Activated CD4-positive, alpha-beta memory T cell treated with anti-CD3 and anti-CD28 coated beads for 36 hours (primary cell): ENCODE measurements around the gene PAPSS1. TPM values are rescaled to one million over a fixed set of nuclear protein-coding genes. Genes with fewer than 3 reads are reported as not detected.

Source experiments
- CTCF ChIA-PET: fragments of 350-600 bp; sonication (Branson Sonifier 250); formaldehyde crosslinking; loops from one replicate; lab custom pipeline; 2021; ENCODE audit warnings: antibody characterized with exemption, inconsistent platforms; lab: Charles Lee
- POLR2A ChIA-PET: fragments of 350-600 bp; sonication (Branson Sonifier 250); formaldehyde crosslinking; loops from one replicate; lab custom pipeline; 2021; ENCODE audit warnings: antibody characterized with exemption; lab: Charles Lee
- DNase-seq: peaks from one replicate; pipeline ENCODE4 v3.0.0-alpha.2; 2020
- H3K27ac Mint-ChIP-seq: one replicate; pipeline ENCODE4 v1.8.0; 2021; ENCODE audit warnings: mixed read lengths
- H3K27me3 Mint-ChIP-seq: one replicate; pipeline ENCODE4 v1.8.0; 2021; ENCODE audit warnings: mixed read lengths
- H3K36me3 Mint-ChIP-seq: one replicate; pipeline ENCODE4 v1.8.0; 2021; ENCODE audit warnings: mixed read lengths
- H3K4me1 Mint-ChIP-seq: one replicate; pipeline ENCODE4 v1.8.0; 2021; ENCODE audit warnings: low read depth, mixed read lengths
- H3K4me3 Mint-ChIP-seq: one replicate; pipeline ENCODE4 v1.8.0; 2021; ENCODE audit warnings: mild to moderate bottlenecking, mixed read lengths
- H3K9me3 Mint-ChIP-seq: one replicate; pipeline ENCODE4 v1.8.0; 2021; ENCODE audit warnings: mixed read lengths
- intact Hi-C: fragments of 100-400 bp; cut with micrococcal nuclease; formaldehyde crosslinking; loops from one replicate; pipeline ENCODE4 v1.15.1; 2023
- total RNA-seq, 2 experiments: library from RNA; stranded (reverse); gene quantifications; one replicate each; pipeline ENCODE4 v1.2.3, GENCODE V29; 2021

The PAPSS1 gene
- total RNA-seq, 2 experiments from 2014 or later = 33.0 to 34.9 TPM

DNA sequence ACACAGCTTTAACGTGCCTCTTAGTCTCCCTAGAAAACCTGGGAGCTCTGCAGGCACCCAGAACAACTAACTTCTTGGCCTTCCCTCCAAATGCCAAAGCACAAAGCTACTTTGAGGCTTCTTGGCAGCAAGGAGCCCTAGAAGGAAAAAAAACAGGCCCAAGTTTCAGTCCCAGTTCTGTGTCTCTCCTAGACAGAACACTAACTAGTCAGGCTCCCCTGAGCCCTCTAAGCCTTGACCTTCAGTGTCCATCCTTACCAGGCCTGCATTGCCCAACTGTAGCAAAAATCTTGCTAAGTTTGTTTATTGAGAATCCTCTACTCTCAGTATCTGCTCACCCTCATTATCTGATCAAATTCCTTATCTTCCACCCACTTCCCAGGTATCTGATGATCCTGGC is 79.2 kb downstream of the PAPSS1 start:
- Mint-ChIP-seq H3K36me3 (peaks cover 16% of the 10 kb centered on the region), H3K9me3 (no peaks in the 10 kb centered on the region), H3K27me3 (no peaks in the 10 kb centered on the region), H3K4me1 (no peaks in the 10 kb centered on the region), H3K27ac (no peak overlapping the region), H3K4me3 (no peak overlapping the region)
- ChIA-PET POLR2A (no interaction called here), CTCF (no interaction called here)
- no peak for DNase-seq
- intact Hi-C loops = no loop called here

DNA sequence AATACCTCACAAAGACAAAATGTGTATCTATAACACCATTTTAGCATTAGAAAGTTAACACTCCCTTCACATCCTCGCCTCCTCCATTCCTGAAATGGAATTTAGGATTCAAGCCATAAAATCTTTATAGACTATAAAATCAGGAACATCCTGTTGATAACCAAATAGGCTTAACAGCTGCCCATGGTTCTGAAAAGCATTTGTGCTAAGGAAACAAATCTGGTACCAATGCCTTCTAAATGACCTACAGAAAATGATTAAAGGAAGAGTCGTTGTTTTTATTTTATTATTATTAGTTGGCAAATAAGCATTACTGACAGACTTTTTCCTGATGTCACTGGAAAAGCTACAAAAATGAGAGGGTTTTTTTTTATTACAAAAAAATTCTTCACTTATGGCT is 79.8 kb downstream of the PAPSS1 start:
- intact Hi-C loops = no loop called here
- Mint-ChIP-seq H3K27me3 (no peaks in the 10 kb centered on the region), H3K9me3 (no peaks in the 10 kb centered on the region), H3K4me1 (no peaks in the 10 kb centered on the region), H3K4me3 (no peak overlapping the region), H3K27ac (no peak overlapping the region), H3K36me3 (peaks cover 13% of the 10 kb centered on the region)
- no peak for DNase-seq
- POLR2A ChIA-PET = no interaction called here
- CTCF ChIA-PET = no interaction called here

DNA sequence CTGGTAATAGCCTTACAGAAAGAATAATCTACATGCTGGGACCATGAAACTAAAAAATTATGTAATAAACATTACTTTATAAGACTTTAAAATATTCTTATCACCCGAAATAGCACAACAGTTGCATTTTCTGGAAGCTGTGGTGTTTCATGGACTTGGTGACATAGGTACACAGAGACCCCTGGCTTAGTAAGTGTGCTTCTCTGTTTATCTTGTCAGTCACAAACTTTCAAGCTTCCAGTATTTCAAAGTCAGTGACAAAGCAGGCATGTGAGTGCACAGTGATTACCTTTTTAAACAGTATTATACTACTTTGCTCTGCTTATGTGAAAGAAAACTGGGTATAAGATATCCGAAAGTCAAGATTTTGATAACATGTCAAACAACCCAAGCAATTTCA is 84.3 kb downstream of the PAPSS1 start:
- ChIA-PET CTCF (no interaction called here), POLR2A (no interaction called here)
- DNase-seq = no peak
- intact Hi-C loops = no loop called here
- Mint-ChIP-seq H3K27ac (no peak overlapping the region), H3K27me3 (no peaks in the 10 kb centered on the region), H3K4me3 (no peak overlapping the region), H3K9me3 (no peaks in the 10 kb centered on the region), H3K36me3 (peaks cover 4% of the 10 kb centered on the region), H3K4me1 (no peaks in the 10 kb centered on the region)

DNA sequence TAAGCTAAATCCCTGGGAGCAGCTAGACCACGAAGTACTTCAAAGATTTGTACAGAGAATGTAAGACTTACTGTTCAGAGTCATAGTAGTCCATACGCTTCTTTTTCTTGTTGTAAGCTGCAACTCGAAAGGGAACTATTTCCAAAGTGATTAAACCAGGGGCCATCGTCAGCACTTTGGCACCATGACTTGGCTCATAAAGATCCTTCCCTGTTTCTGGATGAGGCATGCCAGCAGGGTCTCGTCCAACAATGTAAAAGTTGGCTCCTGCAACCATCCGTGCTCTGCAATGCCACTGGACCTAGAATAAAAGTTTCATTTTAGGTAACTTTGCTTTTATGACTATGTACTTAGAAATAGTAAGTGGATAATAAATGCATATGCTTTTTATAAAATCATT is 88.5 kb downstream of the PAPSS1 start:
- Mint-ChIP-seq H3K27me3 (no peaks in the 10 kb centered on the region), H3K9me3 (no peaks in the 10 kb centered on the region), H3K36me3 (peaks cover 19% of the 10 kb centered on the region), H3K4me1 (no peaks in the 10 kb centered on the region), H3K27ac (no peak overlapping the region), H3K4me3 (no peak overlapping the region)
- CTCF ChIA-PET = no interaction called here
- POLR2A ChIA-PET = no interaction called here
- DNase-seq = no peak
- intact Hi-C loops = no loop called here

DNA sequence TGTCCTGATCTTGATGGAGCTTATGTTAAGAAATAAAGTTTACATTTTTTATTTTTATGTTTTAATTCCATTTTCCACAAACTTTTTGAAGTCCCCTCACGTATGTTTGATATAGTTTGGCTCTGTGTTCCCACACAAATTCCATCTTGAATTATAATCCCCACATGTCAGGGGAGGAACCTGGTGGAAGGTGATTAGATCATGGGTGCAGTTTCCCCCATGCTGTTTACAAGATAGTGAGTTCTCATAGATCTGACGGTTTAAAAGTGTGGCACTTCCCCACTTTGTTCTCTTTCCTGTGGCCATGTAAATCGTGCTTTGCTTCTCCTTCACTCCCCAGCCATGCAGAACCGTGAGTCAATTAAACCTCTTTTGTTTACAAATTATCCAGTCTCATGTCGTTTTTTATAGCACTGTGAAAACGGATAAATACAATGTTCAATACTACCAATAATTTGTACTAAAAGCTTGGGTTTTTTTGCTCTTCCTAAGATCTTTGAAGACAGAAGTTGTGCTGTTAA is 89.8 kb downstream of the PAPSS1 start:
- peaks cover 18% of the 10 kb centered on the region for H3K36me3 Mint-ChIP-seq
- H3K4me3 Mint-ChIP-seq = no peak overlapping the region
- no peaks in the 10 kb centered on the region for H3K9me3 Mint-ChIP-seq

DNA sequence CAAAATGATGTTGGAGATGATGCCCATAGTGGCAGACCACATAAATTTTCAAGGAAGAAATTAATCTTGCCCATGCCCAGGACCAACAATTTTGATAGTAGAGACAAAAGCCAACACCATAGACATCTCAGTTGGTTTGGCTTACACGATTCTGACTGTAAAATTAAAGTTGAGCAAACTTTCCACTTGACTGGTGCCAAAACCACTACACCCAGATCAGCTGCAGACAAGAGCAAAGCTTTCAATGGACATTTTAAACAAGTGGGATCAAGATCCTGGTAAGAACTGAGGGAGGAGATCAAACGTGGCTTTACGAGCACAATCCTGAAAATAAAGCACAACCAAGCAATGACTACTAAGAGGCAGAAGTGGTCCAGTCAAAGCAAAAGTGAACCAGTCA is 90.7 kb downstream of the PAPSS1 start:
- CTCF ChIA-PET = no interaction called here
- intact Hi-C loops = no loop called here
- no peak overlapping the region for H3K4me3 Mint-ChIP-seq

More for the DNA sequence above, 89.8 kb downstream of the PAPSS1 start:
- H3K27ac Mint-ChIP-seq = no peak overlapping the region
- POLR2A ChIA-PET = no interaction called here
- intact Hi-C loops = no loop called here
- no peaks in the 10 kb centered on the region for H3K4me1 Mint-ChIP-seq
- H3K27me3 Mint-ChIP-seq = no peaks in the 10 kb centered on the region
- DNase-seq = no peak
- CTCF ChIA-PET = no interaction called here

DNA sequence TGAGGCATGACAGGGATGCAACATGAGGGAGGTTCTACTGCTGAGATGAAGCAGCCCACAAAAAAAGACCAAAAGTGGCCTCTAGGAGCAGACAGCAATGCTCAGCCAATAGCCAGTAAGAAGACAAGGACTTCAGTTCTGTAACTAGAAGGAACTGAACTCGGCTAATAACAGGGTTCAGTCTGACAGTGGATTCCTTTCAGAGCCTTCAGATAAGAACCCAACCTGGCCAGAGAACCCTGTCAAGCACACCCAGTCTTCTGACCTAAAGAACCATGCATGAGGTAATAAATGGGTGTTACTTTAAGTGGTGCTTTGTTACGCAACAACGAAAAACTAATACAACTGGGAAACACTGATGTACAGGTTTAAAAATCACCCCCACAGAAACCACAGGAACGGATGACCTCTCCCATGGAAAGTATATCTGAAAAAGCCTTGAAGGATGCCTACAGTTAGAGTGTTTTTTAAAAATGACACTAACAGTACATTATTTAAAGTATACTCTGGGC is 94.6 kb downstream of the PAPSS1 start:
- no peak for DNase-seq
- peaks cover 38% of the 10 kb centered on the region for H3K36me3 Mint-ChIP-seq
- intact Hi-C loops = no loop called here
- no peak overlapping the region for H3K4me3 Mint-ChIP-seq
- ChIA-PET POLR2A (no interaction called here), CTCF (no interaction called here)
- H3K27me3 Mint-ChIP-seq = no peaks in the 10 kb centered on the region
- no peak overlapping the region for H3K27ac Mint-ChIP-seq
- H3K9me3 Mint-ChIP-seq = peaks cover 13% of the 10 kb centered on the region
- H3K4me1 Mint-ChIP-seq = no peaks in the 10 kb centered on the region

More for the DNA sequence above, 90.7 kb downstream of the PAPSS1 start:
- Mint-ChIP-seq H3K4me1 (no peaks in the 10 kb centered on the region), H3K27me3 (no peaks in the 10 kb centered on the region), H3K9me3 (no peaks in the 10 kb centered on the region), H3K27ac (no peak overlapping the region), H3K36me3 (peaks cover 25% of the 10 kb centered on the region)
- DNase-seq = no peak
- POLR2A ChIA-PET = no interaction called here

DNA sequence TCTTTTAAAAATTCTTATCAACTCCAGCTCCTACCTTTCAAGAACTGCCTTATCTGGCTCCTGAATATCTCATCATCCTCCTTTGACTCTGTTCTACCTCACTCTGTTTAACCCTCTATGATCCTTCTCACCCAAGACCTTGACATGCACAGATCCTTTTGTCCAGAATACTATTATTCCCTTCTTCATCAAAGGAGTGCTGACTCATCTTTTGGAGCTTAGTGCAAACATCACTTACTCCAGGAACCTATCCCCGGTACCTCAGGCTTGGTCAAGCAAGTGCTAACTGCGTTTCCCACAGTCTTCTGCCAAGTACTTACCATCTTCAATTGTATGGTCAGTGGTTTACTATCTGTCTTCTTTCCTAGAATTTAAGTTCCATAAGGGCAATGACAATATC is 96.0 kb downstream of the PAPSS1 start:
- Mint-ChIP-seq H3K9me3 (peaks cover 13% of the 10 kb centered on the region), H3K36me3 (peaks cover 30% of the 10 kb centered on the region), H3K4me1 (no peaks in the 10 kb centered on the region), H3K27me3 (no peaks in the 10 kb centered on the region), H3K27ac (no peak overlapping the region), H3K4me3 (no peak overlapping the region)
- intact Hi-C loops = no loop called here
- POLR2A ChIA-PET = no interaction called here
- CTCF ChIA-PET = no interaction called here
- DNase-seq = no peak

DNA sequence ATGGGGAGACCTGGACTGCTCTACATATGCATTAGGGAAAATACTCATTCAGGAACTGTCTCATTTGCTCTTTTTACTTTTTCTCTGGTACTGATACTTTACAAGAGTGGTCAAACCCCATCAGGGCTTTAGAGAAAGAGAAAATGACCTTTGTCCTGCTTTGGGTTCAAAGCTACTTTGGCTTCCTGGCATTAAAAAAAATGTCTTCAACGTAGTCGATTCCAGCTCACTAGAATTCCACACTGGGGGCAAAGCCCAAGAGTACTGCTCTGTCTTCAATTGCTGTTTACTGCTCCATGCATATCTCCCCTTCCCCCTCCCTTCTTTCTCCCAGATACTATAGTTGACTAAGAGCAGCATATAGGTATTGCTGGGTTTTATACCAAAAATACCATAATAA is 98.0 kb downstream of the PAPSS1 start:
- no peak for DNase-seq
- H3K27ac Mint-ChIP-seq = no peak overlapping the region
- no peaks in the 10 kb centered on the region for H3K27me3 Mint-ChIP-seq
- H3K36me3 Mint-ChIP-seq = peaks cover 32% of the 10 kb centered on the region
- H3K4me1 Mint-ChIP-seq = no peaks in the 10 kb centered on the region
- no peak overlapping the region for H3K4me3 Mint-ChIP-seq
- ChIA-PET POLR2A (no interaction called here), CTCF (no interaction called here)
- intact Hi-C loops = no loop called here
- H3K9me3 Mint-ChIP-seq = peaks cover 13% of the 10 kb centered on the region

DNA sequence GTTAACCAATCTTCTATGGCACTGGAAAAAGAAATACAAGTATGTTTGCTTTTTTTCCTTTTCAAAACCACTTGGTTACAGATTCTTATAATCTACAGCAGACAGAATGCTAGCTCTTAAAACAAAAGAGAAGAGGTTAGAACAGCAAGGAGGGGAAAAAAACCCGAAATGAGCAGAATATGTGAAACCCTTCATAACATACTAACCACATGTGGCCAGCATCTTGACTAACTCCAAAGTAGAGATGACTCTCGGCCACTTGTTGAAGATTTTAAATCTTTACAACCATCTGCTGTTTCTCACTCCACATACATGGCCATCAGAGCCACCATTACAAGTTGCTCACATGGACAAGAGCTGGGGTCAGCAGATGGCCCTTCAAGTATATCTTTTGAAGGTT is 100.3 kb downstream of the PAPSS1 start:
- Mint-ChIP-seq H3K27ac (no peak overlapping the region), H3K4me1 (no peaks in the 10 kb centered on the region), H3K9me3 (peaks cover 13% of the 10 kb centered on the region), H3K36me3 (peaks cover 37% of the 10 kb centered on the region), H3K4me3 (no peak overlapping the region), H3K27me3 (no peaks in the 10 kb centered on the region)
- CTCF ChIA-PET = no interaction called here
- intact Hi-C loops = no loop called here
- POLR2A ChIA-PET = no interaction called here
- no peak for DNase-seq

DNA sequence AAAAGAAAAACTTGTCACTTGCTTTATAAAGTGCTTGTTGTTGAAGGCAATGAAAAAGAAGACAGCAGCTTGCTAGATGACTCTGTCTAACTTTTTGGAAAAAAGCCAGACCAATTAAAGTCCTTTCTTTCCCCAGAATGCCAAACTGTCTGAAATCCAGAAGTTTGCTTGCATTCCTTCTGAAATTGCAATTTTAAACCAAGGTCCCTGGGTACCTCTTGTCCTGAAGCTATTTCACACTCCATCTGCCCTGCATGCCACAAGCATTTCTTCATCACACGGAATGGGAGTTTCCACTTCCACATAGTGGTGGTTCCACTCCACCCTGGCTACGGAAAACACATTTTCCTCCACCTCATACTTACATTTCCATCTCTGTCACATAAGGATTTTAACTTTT is 101.0 kb downstream of the PAPSS1 start:
- H3K4me3 Mint-ChIP-seq = no peak overlapping the region
- ChIA-PET POLR2A (no interaction called here), CTCF (no interaction called here)
- H3K27ac Mint-ChIP-seq = no peak overlapping the region
- no peak for DNase-seq
- H3K4me1 Mint-ChIP-seq = no peaks in the 10 kb centered on the region
- intact Hi-C loops = no loop called here
- H3K9me3 Mint-ChIP-seq = peaks cover 12% of the 10 kb centered on the region
- H3K36me3 Mint-ChIP-seq = peaks cover 36% of the 10 kb centered on the region
- H3K27me3 Mint-ChIP-seq = no peaks in the 10 kb centered on the region

DNA sequence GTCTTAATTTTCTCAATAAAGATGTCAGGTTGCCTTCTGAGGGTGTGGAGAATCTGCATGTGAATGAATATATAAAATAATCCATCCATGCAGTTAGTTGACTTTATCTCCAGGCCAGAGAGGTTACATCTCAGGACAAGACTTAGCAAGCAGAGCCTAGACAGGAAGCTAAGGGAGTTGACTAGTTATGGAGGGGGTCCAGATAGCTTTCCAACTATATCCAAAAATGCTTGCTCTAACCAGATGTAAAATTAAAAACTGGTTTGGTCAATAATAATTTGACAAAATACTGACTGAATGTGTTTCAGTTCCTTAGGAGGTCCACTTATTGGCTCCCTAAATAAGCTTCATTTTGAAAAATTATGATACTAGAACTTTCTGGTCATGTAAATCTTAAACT is 101.4 kb downstream of the PAPSS1 start:
- H3K36me3 Mint-ChIP-seq = peaks cover 33% of the 10 kb centered on the region
- no peaks in the 10 kb centered on the region for H3K27me3 Mint-ChIP-seq
- H3K4me3 Mint-ChIP-seq = no peak overlapping the region
- no peak overlapping the region for H3K27ac Mint-ChIP-seq
- H3K9me3 Mint-ChIP-seq = peaks cover 8% of the 10 kb centered on the region
- no peaks in the 10 kb centered on the region for H3K4me1 Mint-ChIP-seq
- no peak for DNase-seq
- ChIA-PET POLR2A (no interaction called here), CTCF (no interaction called here)
- intact Hi-C loops = no loop called here

DNA sequence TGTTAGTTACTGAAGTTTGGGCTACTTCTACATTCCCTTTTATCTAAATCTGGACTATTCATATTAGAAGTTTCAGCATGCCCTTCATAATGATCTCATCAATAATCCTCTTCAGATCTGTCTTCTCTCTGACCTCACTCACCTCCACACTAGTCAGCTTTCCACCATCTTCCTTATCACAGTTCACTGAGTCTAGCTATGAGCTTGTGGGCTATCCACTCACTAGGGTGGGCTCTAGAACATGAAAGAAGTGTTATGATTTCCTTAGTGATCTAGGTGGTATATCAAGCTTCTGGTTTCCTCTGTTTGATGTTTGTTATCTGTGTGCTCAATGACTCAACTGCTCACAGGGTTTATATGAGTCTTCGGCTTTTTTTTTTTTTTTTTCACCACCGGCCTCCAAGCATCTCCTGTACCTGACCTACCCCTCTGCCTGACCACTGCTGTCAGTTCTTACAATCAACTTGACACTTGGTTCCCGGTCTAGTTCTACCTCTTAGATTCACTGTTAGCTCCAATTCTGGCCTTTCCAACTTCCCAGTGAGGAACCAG is 103.1 kb downstream of the PAPSS1 start:
- no peak for DNase-seq
- Mint-ChIP-seq H3K27ac (no peak overlapping the region), H3K4me1 (no peaks in the 10 kb centered on the region), H3K27me3 (no peaks in the 10 kb centered on the region), H3K9me3 (no peaks in the 10 kb centered on the region), H3K4me3 (no peak overlapping the region), H3K36me3 (peaks cover 33% of the 10 kb centered on the region)
- intact Hi-C loops = no loop called here
- ChIA-PET CTCF (interaction anchor here (0.7 kb wide), 1 partner anchor 12 kb away, joined by 3 read pairs; no protein-coding TSS in a partner anchor), POLR2A (no interaction called here)
